Neural cell (in vitro differentiated cells): Measurements from ENCODE around the gene TSACC. TPM values are rescaled to one million over a fixed set of nuclear protein-coding genes. Genes with fewer than 3 reads are reported as not detected.

Source experiments
- polyA plus RNA-seq: library from polyadenylated mRNA; depleted of rRNA; stranded (reverse); fragments of >200 nt; gene quantifications from 2 replicates; pipeline ENCODE4 v1.2.3, GENCODE V29; 2014

The TSACC gene
- polyA plus RNA-seq, 1 donor from 2014 or later, result not detected

Other genes starting within 250 kb of the TSACC start
- gene LMNA, start 223.8 kb upstream of the TSACC start, polyA plus RNA-seq, result 90.7 and 103 TPM in 2 replicates
- gene SEMA4A, start 184.9 kb upstream of the TSACC start, polyA plus RNA-seq, result 17.1 and 38.4 TPM in 2 replicates
- gene SLC25A44, start 144.4 kb upstream of the TSACC start, polyA plus RNA-seq, result 13.7 and 16.2 TPM in 2 replicates
- 97.0 and 98.7 TPM in 2 replicates for gene PMF1, start 125.5 kb upstream of the TSACC start, polyA plus RNA-seq
- 1.9 and 2.5 TPM in 2 replicates for gene BGLAP, start 96.3 kb upstream of the TSACC start, polyA plus RNA-seq
- gene PAQR6, start 90.5 kb upstream of the TSACC start, polyA plus RNA-seq, result 16.8 and 27.3 TPM in 2 replicates
- gene SMG5, start 55.7 kb upstream of the TSACC start, polyA plus RNA-seq, result 57.3 and 84.4 TPM in 2 replicates
- 5.9 and 6.8 TPM in 2 replicates for gene TMEM79, start 54.2 kb upstream of the TSACC start, polyA plus RNA-seq
- 3.3 and 4.1 TPM in 2 replicates for gene GLMP, start 42.8 kb upstream of the TSACC start, polyA plus RNA-seq
- 1.4 and 1.8 TPM in 2 replicates for gene VHLL, start 39.2 kb upstream of the TSACC start, polyA plus RNA-seq
- 288 and 326 TPM in 2 replicates for gene CCT3, start 234 bp upstream of the TSACC start, polyA plus RNA-seq
- gene RHBG, start 30.7 kb downstream of the TSACC start, polyA plus RNA-seq, result not detected in 2 replicates
- gene MEF2D, start 162.2 kb downstream of the TSACC start, polyA plus RNA-seq, result 4.7 and 5.2 TPM in 2 replicates
- 0.32 TPM in 1 of 2 replicates, not detected in the other for gene IQGAP3, start 234.0 kb downstream of the TSACC start, polyA plus RNA-seq
- not detected in 2 replicates for gene TTC24, start 241.2 kb downstream of the TSACC start, polyA plus RNA-seq